Cortex of kidney (tissue), 1 donor: ENCODE measurements around the gene NUDT3.
"Not testable (repeated sequence)": the region's sequence is repeated elsewhere in the genome, so short reads cannot be mapped to it uniquely, and the experiment has no call there.

ENCODE experiments used
- DNase-seq: peaks from one replicate; lab custom pipeline; 2025; lab: John Stamatoyannopoulos, UW

The NUDT3 gene

GRCh38 chr6:34342247-34342646, 50.2 kb downstream of the NUDT3 start:
- no peak for DNase-seq

GRCh38 chr6:34341481-34341971, 50.9 kb downstream of the NUDT3 start:
- no peak for DNase-seq

GRCh38 chr6:34340906-34341480, 51.5 kb downstream of the NUDT3 start:
- DNase-seq = no peak

- DNase-seq = no peak
These were observed 52.1 kb downstream of the NUDT3 start for GRCh38 chr6:34340394-34340793.

GRCh38 chr6:34339971-34340370, 52.5 kb downstream of the NUDT3 start:
- DNase-seq = no peak

- no peak for DNase-seq
These were observed 53.0 kb downstream of the NUDT3 start for GRCh38 chr6:34339432-34339831.

- no peak for DNase-seq
These were observed 53.7 kb downstream of the NUDT3 start for GRCh38 chr6:34338811-34339210.

- DNase-seq = no peak
These were observed 54.1 kb downstream of the NUDT3 start for GRCh38 chr6:34338377-34338776.

- DNase-seq = no peak
These were observed 57.6 kb downstream of the NUDT3 start for GRCh38 chr6:34334796-34335416.

- no peak for DNase-seq
These were observed 58.6 kb downstream of the NUDT3 start for GRCh38 chr6:34333858-34334257.

- no peak for DNase-seq
These were observed 59.9 kb downstream of the NUDT3 start for GRCh38 chr6:34332251-34333198.

GRCh38 chr6:34331371-34332050, 61.0 kb downstream of the NUDT3 start:
- no peak for DNase-seq

- not testable (repeated sequence) for DNase-seq
These were observed 62.7 kb downstream of the NUDT3 start for GRCh38 chr6:34329814-34330213.

GRCh38 chr6:34328969-34329368, 63.5 kb downstream of the NUDT3 start:
- DNase-seq = no peak

- not testable (repeated sequence) for DNase-seq
These were observed 64.9 kb downstream of the NUDT3 start for GRCh38 chr6:34327313-34328205.

- no peak for DNase-seq
These were observed 66.8 kb downstream of the NUDT3 start for GRCh38 chr6:34325633-34326032.

- no peak for DNase-seq
These were observed 67.6 kb downstream of the NUDT3 start for GRCh38 chr6:34324738-34325444.

- not testable (repeated sequence) for DNase-seq
These were observed 68.2 kb downstream of the NUDT3 start for GRCh38 chr6:34324221-34324620.

- DNase-seq = no peak
These were observed 69.2 kb downstream of the NUDT3 start for GRCh38 chr6:34323300-34323699.

- no peak for DNase-seq
These were observed 69.7 kb downstream of the NUDT3 start for GRCh38 chr6:34322732-34323131.
